Natural killer cell treated with Interleukin-12 subunit alpha and Interleukin-12 subunit beta and Interleukin-15 and Interleukin-18, amount 100 ng/mL, for 72 hours (primary cell): ENCODE measurements around the gene CRLF3. TPM values are rescaled to one million over a fixed set of nuclear protein-coding genes. Genes with fewer than 3 reads are reported as not detected.
"Not testable (repeated sequence)": the region's sequence is repeated elsewhere in the genome, so short reads cannot be mapped to it uniquely, and the experiment has no call there.

Experiments used
- ATAC-seq, 2 donors: fragments of 150-1000 bp; cut with Tn5 transposase in 1 of 2; sonication (Bioruptor Pico), chemical (Tn5 transposase) in 1 of 2; 2 replicates each; pipeline ENCODE4 v1.10.0; 2021
- DNase-seq: peaks from one replicate; pipeline ENCODE4 v3.0.0; 2022; ENCODE audit warnings: low spot score
- H3K27ac Mint-ChIP-seq, 2 donors: 1 replicate in 1 of 2; 2 replicates in 1 of 2; pipeline ENCODE4 v1.8.0; 2022; ENCODE audit warnings: mixed read lengths in 2 of 2, mild to moderate bottlenecking in 1 of 2, moderate library complexity in 1 of 2
- H3K27me3 Mint-ChIP-seq, 2 donors: 1 replicate in 1 of 2; 2 replicates in 1 of 2; pipeline ENCODE4 v1.8.0; 2022; ENCODE audit warnings: mixed read lengths in 2 of 2
- H3K36me3 Mint-ChIP-seq: one replicate; pipeline ENCODE4 v1.8.0; 2022; ENCODE audit warnings: mixed read lengths
- H3K4me1 Mint-ChIP-seq, 2 donors: 1 replicate in 1 of 2; 2 replicates in 1 of 2; pipeline ENCODE4 v1.8.0; 2022; ENCODE audit warnings: low read depth in 2 of 2, mixed read lengths in 2 of 2, mild to moderate bottlenecking in 1 of 2
- H3K4me3 Mint-ChIP-seq: one replicate; pipeline ENCODE4 v1.8.0; 2022; ENCODE audit warnings: mixed read lengths
- H3K9me3 Mint-ChIP-seq: 2 replicates; pipeline ENCODE4 v1.8.0; 2022; ENCODE audit warnings: mixed read lengths
- total RNA-seq, 2 donors: library from RNA; stranded (reverse); gene quantifications; one replicate each; pipeline ENCODE4 v1.2.3, GENCODE V29; 2022

Gene CRLF3
- total RNA-seq, 2 donors from 2014 or later, result 42.5 to 59.0 TPM

- Mint-ChIP-seq H3K4me1 (peaks cover 11 to 25% of the 10 kb centered on the region in 2 donors), H3K9me3 (no peaks in the 10 kb centered on the region), H3K27me3 (no peaks in the 10 kb centered on the region), H3K36me3 (peaks cover 31% of the 10 kb centered on the region), H3K27ac (peak overlapping the region in 1 of 2 donors; percentile 30), H3K4me3 (no peak overlapping the region)
- ATAC-seq, result no peak
- DNase-seq, result no peak
Measured at GRCh38 chr17:30801671-30802070, 22.8 kb downstream of the CRLF3 start.

DNA sequence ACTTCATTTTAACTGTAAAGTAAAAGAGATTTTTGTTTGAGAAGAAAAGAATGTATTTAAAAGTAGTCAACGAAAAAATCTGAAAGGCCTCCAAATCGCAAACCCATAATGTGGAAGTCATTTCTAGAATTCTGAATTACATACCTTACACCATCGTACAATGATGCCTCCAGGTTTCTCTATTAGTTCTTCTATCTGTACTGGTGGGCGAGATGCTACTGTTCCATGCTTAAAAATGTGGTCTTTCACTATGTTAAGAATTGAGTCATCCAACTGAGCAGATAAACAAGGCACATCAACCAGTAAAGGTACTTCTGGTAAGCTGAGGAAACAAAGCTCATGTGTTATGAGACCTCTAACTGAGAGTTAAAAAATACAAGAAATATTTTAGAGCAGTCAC is 28.5 kb downstream of the CRLF3 start:
- Mint-ChIP-seq H3K9me3 (no peaks in the 10 kb centered on the region), H3K27ac (peak overlapping the region; percentile 24 to 46), H3K4me1 (peaks cover 0 to 8% of the 10 kb centered on the region in 2 donors), H3K36me3 (peaks cover 17% of the 10 kb centered on the region), H3K4me3 (no peak overlapping the region), H3K27me3 (no peaks in the 10 kb centered on the region)
- ATAC-seq, result peak in 1 of 2 donors; percentile 93
- DNase-seq, result no peak

GRCh38 chr17:30794372-30794771 is 30.1 kb downstream of the CRLF3 start:
- peaks cover 17% of the 10 kb centered on the region for H3K36me3 Mint-ChIP-seq
- H3K9me3 Mint-ChIP-seq, result no peaks in the 10 kb centered on the region
- DNase-seq (no peak), ATAC-seq (no peak)
- no peak overlapping the region for H3K4me3 Mint-ChIP-seq
- no peaks in the 10 kb centered on the region for H3K27me3 Mint-ChIP-seq
- H3K4me1 Mint-ChIP-seq, result peaks cover 7 to 15% of the 10 kb centered on the region in 2 donors
- peak overlapping the region in 1 of 2 donors; percentile 21 for H3K27ac Mint-ChIP-seq

- no peak overlapping the region for H3K4me3 Mint-ChIP-seq
- no peaks in the 10 kb centered on the region for H3K27me3 Mint-ChIP-seq
- H3K9me3 Mint-ChIP-seq, result no peaks in the 10 kb centered on the region
- ATAC-seq (no peak), DNase-seq (no peak)
- H3K36me3 Mint-ChIP-seq, result peaks cover 17% of the 10 kb centered on the region
- H3K4me1 Mint-ChIP-seq, result peaks cover 10 to 15% of the 10 kb centered on the region in 2 donors
- peak overlapping the region in 1 of 2 donors; percentile 21 for H3K27ac Mint-ChIP-seq
Measured at GRCh38 chr17:30793282-30793977, 31.1 kb downstream of the CRLF3 start.

DNA sequence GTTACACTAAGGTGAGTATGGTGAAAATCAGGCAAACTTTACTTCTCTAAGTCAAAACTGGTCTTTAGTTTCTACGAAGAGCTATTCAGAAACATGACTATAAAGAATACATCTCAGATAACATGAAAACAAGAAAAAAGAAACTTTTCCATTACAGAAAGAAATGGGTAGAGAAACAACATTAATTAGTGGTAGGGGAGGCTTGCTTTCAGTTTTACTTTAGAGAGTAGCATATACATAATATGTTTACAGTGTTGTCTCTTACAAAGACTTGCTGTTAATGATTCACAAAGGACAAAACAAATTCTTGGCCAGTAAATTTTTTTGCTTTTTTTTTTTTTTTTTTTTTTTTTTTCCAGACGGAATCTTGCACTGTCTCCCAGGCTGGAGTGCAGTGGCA is 34.2 kb downstream of the CRLF3 start:
- H3K27me3 Mint-ChIP-seq, result no peaks in the 10 kb centered on the region
- ATAC-seq (no peak), DNase-seq (no peak)
- peaks cover 12% of the 10 kb centered on the region for H3K36me3 Mint-ChIP-seq
- peak overlapping the region; percentile 67 to 91 for H3K27ac Mint-ChIP-seq
- H3K9me3 Mint-ChIP-seq, result no peaks in the 10 kb centered on the region
- H3K4me3 Mint-ChIP-seq, result peak overlapping the region; percentile 32
- peaks cover 6 to 10% of the 10 kb centered on the region in 2 donors for H3K4me1 Mint-ChIP-seq

- peak overlapping the region; percentile 67 to 91 for H3K27ac Mint-ChIP-seq
- no peaks in the 10 kb centered on the region for H3K27me3 Mint-ChIP-seq
- peaks cover 6 to 10% of the 10 kb centered on the region in 2 donors for H3K4me1 Mint-ChIP-seq
- DNase-seq (no peak), ATAC-seq (no peak)
- no peak overlapping the region for H3K4me3 Mint-ChIP-seq
- no peaks in the 10 kb centered on the region for H3K9me3 Mint-ChIP-seq
- H3K36me3 Mint-ChIP-seq, result peaks cover 12% of the 10 kb centered on the region
Measured at GRCh38 chr17:30788918-30789317, 35.6 kb downstream of the CRLF3 start.

GRCh38 chr17:30782206-30782605 is 42.3 kb downstream of the CRLF3 start:
- DNase-seq (no peak), ATAC-seq (no peak)
- H3K27ac Mint-ChIP-seq, result peak overlapping the region in 1 of 2 donors; percentile 48
- peaks cover 6% of the 10 kb centered on the region for H3K36me3 Mint-ChIP-seq
- no peaks in the 10 kb centered on the region for H3K27me3 Mint-ChIP-seq
- H3K4me3 Mint-ChIP-seq, result no peak overlapping the region
- H3K9me3 Mint-ChIP-seq, result no peaks in the 10 kb centered on the region
- H3K4me1 Mint-ChIP-seq, result peaks cover 6 to 7% of the 10 kb centered on the region in 2 donors

GRCh38 chr17:30780343-30780742 is 44.1 kb downstream of the CRLF3 start:
- Mint-ChIP-seq H3K9me3 (no peaks in the 10 kb centered on the region), H3K36me3 (peaks cover 6% of the 10 kb centered on the region), H3K4me3 (peak overlapping the region; percentile 6), H3K27ac (peak overlapping the region; percentile 10 to 27), H3K4me1 (peaks cover 6 to 7% of the 10 kb centered on the region in 2 donors), H3K27me3 (no peaks in the 10 kb centered on the region)
- peak in 1 of 2 donors; percentile 46 for ATAC-seq
- DNase-seq, result no peak

- DNase-seq, H3K4me1 Mint-ChIP-seq, H3K27ac Mint-ChIP-seq, H3K27me3 Mint-ChIP-seq, H3K9me3 Mint-ChIP-seq, H3K4me3 Mint-ChIP-seq, ATAC-seq: not testable (repeated sequence)
- peaks cover 19% of the 10 kb centered on the region for H3K36me3 Mint-ChIP-seq
Measured at GRCh38 chr17:30768771-30769170, 55.7 kb downstream of the CRLF3 start.

GRCh38 chr17:30767641-30768404 is 56.7 kb downstream of the CRLF3 start:
- not testable (repeated sequence) for H3K27me3 Mint-ChIP-seq, H3K4me3 Mint-ChIP-seq, DNase-seq, H3K4me1 Mint-ChIP-seq, H3K27ac Mint-ChIP-seq, H3K9me3 Mint-ChIP-seq
- peaks cover 18% of the 10 kb centered on the region for H3K36me3 Mint-ChIP-seq
- ATAC-seq, result peak in 1 of 2 donors; percentile 49

- no peak overlapping the region for H3K4me3 Mint-ChIP-seq
- H3K4me1 Mint-ChIP-seq, result peaks cover 0 to 3% of the 10 kb centered on the region in 2 donors
- ATAC-seq (no peak), DNase-seq (no peak)
- no peaks in the 10 kb centered on the region for H3K36me3 Mint-ChIP-seq
- H3K27me3 Mint-ChIP-seq, result no peaks in the 10 kb centered on the region
- H3K9me3 Mint-ChIP-seq, result no peaks in the 10 kb centered on the region
- H3K27ac Mint-ChIP-seq, result no peak overlapping the region
Measured at GRCh38 chr17:30761060-30761459, 63.4 kb downstream of the CRLF3 start.

DNA sequence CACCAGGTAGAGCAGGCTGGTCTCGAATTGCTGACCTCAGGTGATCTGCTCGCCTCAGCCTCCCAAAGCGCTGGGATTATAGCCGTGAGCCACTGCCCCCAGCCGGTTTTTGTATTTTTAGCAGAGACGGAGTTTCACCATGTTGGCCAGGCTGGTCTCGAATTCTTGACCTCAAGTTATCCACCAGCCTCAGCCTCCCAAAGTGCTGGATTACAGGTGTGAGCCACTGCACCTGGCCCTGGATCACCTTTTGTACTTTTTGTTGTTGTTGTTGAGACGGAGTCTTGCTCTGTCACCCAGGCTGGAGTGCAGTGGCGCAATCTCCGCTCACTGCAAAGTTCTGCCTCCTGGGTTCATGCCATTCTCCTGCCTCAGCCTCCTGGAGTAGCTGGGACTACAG is 71.2 kb downstream of the CRLF3 start:
- H3K4me1 Mint-ChIP-seq, H3K9me3 Mint-ChIP-seq, H3K27ac Mint-ChIP-seq, ATAC-seq, H3K36me3 Mint-ChIP-seq, H3K27me3 Mint-ChIP-seq, DNase-seq, H3K4me3 Mint-ChIP-seq: not testable (repeated sequence)

DNA sequence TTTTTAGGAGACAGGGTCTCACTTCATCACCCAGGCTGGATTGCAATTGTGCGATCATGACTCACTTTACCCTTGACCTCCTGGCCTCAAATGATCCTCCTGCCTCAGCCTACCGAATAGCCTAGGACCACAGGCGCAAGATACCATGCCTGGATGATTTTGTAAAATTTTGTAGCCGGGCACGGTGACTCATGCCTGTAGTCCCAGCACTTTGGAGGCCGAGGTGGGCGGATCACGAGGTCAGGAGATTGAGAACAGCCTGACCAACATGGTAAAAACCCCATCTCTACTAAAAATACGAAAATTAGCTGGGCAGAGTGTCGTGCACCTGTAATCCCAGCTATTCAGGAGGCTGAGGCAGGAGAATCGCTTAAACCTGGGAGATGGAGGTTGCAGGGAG is 73.5 kb downstream of the CRLF3 start:
- H3K27ac Mint-ChIP-seq, H3K4me3 Mint-ChIP-seq, DNase-seq, ATAC-seq, H3K36me3 Mint-ChIP-seq, H3K9me3 Mint-ChIP-seq, H3K4me1 Mint-ChIP-seq, H3K27me3 Mint-ChIP-seq: not testable (repeated sequence)

- H3K4me1 Mint-ChIP-seq, ATAC-seq, H3K27ac Mint-ChIP-seq, H3K36me3 Mint-ChIP-seq, H3K4me3 Mint-ChIP-seq, DNase-seq, H3K27me3 Mint-ChIP-seq, H3K9me3 Mint-ChIP-seq: not testable (repeated sequence)
Measured at GRCh38 chr17:30747621-30748020, 76.9 kb downstream of the CRLF3 start.
